Body of pancreas (tissue), 4 donors: ENCODE measurements around the gene USP6NL.

Experiments used
- CTCF ChIP-seq, 7 experiments: fragments of 450-650 bp in 4 of 7; fragments of 200-600 bp in 3 of 7; sonication (generic) in 3 of 7; IDR thresholded peaks; one replicate each; pipeline ENCODE4 v1.5.1; 2016 to 2019; ENCODE audit warnings: antibody characterized with exemption in 7 of 7
- POLR2A ChIP-seq, 3 donors: fragments of 450-650 bp; IDR thresholded peaks; one replicate each; pipeline ENCODE4 v1.6.1; 2016; ENCODE audit warnings: antibody characterized with exemption in 3 of 3, mild to moderate bottlenecking in 2 of 3

- TF ChIP-seq CTCF (IDR thresholded peaks at IDR 0.05) (no peak), POLR2A (IDR thresholded peaks at IDR 0.05) (no peak)
These were observed 138.2 kb downstream of the USP6NL start for GRCh38 chr10:11473128-11473760.
